IPS DF 19.7 (cell line): Measurements from ENCODE around the gene VIPAS39.

Source experiments
- DNase-seq: peaks from one replicate; pipeline ENCODE4 v3.0.0-alpha.2; 2013; ENCODE audit warnings: low read depth, low spot score

VIPAS39 gene

DNA sequence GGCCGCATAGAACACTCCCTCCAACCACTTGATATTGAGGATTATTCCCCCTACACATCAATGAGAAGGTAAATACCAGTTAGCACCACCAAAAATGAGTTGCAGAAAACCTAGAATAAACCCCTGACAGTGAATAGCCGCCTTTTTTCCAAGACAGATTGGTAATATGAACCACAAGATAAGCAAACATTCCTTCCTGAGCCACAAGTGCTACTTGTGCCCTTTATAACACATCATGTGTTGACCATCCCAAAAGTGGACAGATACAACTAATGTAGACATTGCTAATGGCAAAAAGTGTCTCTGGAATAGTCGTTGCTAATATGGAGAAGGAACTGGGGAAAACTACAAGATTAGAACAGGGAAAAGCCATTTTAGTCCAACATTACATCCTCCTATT, 51.3 kb downstream of the VIPAS39 start:
- DNase-seq = no peak

DNA sequence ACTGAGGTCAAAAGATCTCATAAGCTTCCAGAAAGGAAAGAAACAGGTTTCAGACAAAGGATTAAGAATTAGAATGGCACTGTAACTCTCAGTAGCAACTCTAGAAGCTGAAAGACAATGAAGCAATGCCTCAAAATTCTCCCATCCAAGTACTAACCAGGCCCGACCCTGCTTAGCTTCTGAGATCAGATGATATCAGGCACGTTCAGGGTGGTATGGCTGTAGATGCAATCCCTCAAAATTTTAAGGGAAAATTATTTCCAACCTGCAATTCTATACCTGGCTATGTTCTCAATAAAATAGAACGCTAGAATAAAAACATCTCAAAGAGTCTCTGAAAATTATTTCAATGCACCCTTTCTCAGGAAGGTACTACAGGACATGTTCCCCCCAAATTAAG, 53.6 kb downstream of the VIPAS39 start:
- no peak for DNase-seq

DNA sequence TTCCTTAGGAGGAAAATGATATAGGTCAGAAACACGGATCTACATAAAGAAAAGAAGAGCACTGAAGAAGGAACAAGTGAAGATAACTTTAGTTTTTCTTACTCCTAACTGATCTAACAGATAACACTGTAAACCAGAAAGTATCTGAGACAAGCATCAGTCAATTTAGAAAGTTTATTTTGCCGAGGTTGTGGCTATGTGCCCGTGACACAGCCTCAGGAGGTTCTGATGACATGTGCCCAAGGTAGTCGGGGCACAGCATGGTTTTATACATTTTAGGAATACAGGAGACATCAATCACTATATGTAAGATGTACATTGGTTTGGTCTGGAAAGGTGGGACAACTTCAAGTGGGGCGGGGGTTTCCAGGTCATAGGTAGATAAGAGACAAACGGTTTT, 57.2 kb downstream of the VIPAS39 start:
- no peak for DNase-seq

DNA sequence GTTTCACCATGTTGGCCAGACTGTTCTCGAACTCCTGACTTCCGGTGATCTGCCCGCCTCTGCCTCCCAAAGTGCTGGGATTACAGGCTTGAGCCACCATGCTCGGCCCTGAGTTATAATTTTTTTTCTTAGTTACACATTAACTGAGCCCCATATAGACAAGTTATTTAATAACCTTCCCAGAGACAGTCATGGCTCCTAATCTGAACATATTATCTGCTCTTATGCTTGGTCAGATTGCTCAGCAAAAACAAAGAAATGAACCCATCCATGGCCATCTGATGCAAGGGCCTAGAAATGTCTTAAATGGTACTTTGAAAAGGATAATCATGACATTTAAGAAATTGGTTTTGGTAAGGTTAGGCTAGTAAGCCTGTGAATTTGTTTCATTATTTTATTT, 67.2 kb downstream of the VIPAS39 start:
- no peak for DNase-seq

DNA sequence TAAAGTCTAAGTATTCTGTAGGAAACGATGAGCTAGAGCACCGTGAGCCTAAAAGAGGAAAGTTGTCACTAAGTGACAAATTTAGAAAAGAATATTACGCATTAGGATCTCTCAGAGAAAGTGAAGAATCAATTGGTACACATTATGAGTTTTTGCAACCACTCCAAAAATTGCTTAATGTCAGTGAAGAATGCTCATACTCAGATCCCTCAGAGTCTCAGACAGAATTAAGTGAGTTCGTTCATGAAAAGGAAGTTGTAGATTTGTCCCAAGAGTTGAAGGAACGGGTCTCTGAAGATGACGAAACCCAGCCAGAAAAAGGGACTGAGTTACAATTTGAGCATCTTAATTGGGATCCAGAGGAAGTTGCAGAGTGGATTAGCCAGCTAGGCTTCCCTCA, 78.7 kb downstream of the VIPAS39 start:
- DNase-seq = no peak

DNA sequence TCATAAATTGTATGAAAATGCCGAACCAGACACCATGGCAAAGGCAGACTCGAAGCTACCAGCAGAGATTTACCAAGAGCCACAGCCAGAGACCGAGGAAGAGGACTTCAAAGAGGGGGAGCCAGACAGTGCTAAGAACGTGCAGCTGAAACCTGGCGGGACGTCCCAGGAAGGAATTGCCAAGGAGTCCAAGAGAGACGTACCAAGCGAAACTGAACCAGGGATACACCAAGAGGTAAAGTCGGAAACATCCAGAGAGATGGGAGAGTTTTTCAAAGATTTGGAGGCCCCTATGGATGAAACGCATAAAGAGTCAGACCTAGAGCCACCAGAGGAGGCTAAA, 79.9 kb downstream of the VIPAS39 start:
- DNase-seq = no peak

DNA sequence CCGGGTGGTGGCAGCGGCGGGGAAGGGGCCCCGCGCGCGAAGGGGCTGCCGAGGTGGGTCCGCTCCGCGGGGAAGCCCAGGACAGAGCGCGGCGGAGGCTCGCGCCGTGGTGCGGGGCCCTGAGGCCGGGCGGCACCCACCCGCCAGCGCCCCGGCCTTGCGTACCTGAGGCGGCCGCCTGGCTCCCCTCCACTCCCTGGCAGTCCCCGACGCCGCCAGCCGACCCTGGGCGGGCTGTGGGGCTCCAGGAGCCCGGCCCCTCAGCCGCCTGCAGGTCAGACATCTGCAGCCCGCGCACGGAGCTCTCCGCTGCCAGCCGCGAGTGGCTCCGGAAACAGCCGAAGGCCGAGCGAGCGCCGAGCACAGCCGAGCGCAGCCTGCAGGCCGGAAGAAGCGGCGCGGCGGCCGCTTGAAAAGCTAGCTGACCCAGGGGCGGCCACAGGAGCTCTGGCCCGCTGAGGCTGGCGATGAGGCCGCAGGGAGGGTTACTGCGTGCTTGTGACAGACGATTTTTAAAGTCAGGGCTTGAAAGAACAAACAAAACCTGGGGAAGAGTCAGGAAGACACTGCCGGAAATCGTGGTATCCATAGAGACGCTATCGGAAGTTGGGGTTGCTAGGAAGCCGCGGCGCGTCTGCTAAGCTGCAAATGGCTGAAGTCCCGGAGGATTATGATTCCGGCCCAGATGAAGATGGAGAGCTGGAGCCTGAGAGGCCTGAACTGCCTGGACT, 80.5 kb downstream of the VIPAS39 start, which contains the start of the genes SAMD15 and TMED8:
TSS of gene SAMD15 (plus strand) at position 609 of the 731 bp plus-strand sequence. CDS start at position 649, 40 bp downstream.
TSS of gene TMED8 (minus strand) at position 324 of the 731 bp plus-strand sequence. CDS start at position 283, 41 bp downstream.
- no peak for DNase-seq
